Gastroesophageal sphincter (tissue), 3 donors: ENCODE results near the gene CYSRT1.

Experiments used
- POLR2A ChIP-seq, 2 donors: fragments of 450-650 bp; IDR thresholded peaks; one replicate each; pipeline ENCODE4 v1.6.1; 2017; ENCODE audit warnings: antibody characterized with exemption in 2 of 2, mild to moderate bottlenecking in 2 of 2, moderate library complexity in 1 of 2
- TF ChIP-seq, protein P1 (sequence below), 4 experiments: fragments of 200-600 bp in 2 of 4; fragments of 450-650 bp in 2 of 4; sonication (generic) in 1 of 4; IDR thresholded peaks; one replicate each; pipeline ENCODE4 v1.5.1; 2017 to 2019; ENCODE audit warnings: antibody characterized with exemption in 4 of 4, mild to moderate bottlenecking in 2 of 4, moderate library complexity in 2 of 4

- TF ChIP-seq, protein P1, sequence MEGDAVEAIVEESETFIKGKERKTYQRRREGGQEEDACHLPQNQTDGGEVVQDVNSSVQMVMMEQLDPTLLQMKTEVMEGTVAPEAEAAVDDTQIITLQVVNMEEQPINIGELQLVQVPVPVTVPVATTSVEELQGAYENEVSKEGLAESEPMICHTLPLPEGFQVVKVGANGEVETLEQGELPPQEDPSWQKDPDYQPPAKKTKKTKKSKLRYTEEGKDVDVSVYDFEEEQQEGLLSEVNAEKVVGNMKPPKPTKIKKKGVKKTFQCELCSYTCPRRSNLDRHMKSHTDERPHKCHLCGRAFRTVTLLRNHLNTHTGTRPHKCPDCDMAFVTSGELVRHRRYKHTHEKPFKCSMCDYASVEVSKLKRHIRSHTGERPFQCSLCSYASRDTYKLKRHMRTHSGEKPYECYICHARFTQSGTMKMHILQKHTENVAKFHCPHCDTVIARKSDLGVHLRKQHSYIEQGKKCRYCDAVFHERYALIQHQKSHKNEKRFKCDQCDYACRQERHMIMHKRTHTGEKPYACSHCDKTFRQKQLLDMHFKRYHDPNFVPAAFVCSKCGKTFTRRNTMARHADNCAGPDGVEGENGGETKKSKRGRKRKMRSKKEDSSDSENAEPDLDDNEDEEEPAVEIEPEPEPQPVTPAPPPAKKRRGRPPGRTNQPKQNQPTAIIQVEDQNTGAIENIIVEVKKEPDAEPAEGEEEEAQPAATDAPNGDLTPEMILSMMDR (IDR thresholded peaks at IDR 0.05) = no peak
- TF ChIP-seq POLR2A (IDR thresholded peaks at IDR 0.05) = no peak
Measured at GRCh38 chr9:137252555-137253506, 27.9 kb downstream of the CYSRT1 start.
